ENCODE measurements around the gene SLC32A1.

Gene SLC32A1

DNA sequence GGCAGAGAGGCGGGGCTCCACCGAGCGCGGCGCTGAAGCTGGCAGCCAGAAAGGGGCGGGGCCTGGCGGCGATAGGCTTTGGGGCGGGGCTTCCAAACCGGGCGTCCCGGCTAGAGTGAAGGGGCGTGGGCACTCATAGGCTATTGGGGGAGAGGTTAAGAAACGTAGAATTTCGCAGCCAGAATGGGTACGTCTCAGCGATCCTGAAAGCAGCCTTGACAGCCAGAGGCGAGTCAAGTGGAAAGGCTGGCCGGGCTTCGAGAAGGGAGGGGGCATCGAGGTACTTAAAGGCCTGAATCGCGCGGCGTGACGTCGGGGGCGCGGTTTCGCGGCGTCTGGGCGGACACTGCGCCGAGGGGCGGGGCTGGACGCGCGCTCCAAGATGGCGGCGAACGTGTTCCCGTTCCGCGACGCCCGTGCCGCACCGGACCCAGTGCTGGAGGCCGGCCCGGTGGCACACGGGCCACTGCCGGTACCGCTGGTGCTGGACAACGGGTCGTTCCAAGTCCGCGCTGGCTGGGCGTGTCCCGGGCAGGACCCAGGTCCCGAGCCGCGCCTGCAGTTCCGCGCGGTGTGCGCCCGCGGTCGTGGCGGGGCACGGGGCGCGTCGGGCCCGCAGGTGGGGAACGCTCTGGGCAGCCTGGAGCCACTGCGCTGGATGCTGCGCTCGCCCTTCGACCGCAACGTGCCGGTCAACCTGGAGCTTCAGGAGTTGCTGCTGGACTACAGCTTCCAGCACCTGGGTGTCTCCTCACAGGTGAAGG is 24.0 kb downstream of the SLC32A1 start, which contains the start of gene ACTR5:
Gene ACTR5, plus strand, starts transcription at position 364 of the 764 bp plus-strand sequence. Its CDS starts 19 bp downstream, at position 383.
- Histone ChIP-seq H3K9me2 (replicated peaks; ENCODE audit: control insufficient read depth, low read length) (no peaks in the 10 kb centered on the region), H3K79me2 (ENCODE audit: control insufficient read depth, low read length) (peaks cover 27% of the 10 kb centered on the region), H3K36me3 (ENCODE audit: control insufficient read depth, low read length) (peaks cover 27% of the 10 kb centered on the region), H3K4me1 (ENCODE audit: control insufficient read depth, low read length) (peaks cover 20% of the 10 kb centered on the region), H3K27me3 (ENCODE audit: control insufficient read depth, low read length) (peaks cover 3% of the 10 kb centered on the region; the same call in 1 of the 2 replicates), H3F3A (ENCODE audit: control insufficient read depth, insufficient read depth) (0 out of 2 replicates have a peak, but pooled peaks cover 2% of the 10 kb centered on the region), H3K4me2 (ENCODE audit: low read length) (peak within 1 kb of the TSS; percentile 90), H3K4me3 (ENCODE audit: low read length) (peak within 1 kb of the TSS; percentile 95), H4K20me1 (ENCODE audit: control insufficient read depth, insufficient read depth, low read depth, low read length) (no peaks in the 10 kb centered on the region; the same call in 1 of the 2 replicates), H3K27ac (ENCODE audit: low read depth, low read length) (peak within 1 kb of the TSS; percentile 51), H3K9me3 (ENCODE audit: control insufficient read depth, insufficient read depth, low read length) (no peaks in the 10 kb centered on the region)
- TF ChIP-seq EZH2phosphoT487 (IDR thresholded peaks at IDR 0.05; ENCODE audit: borderline replicate concordance, low read length), result no peak
- TF ChIP-seq, protein P1, sequence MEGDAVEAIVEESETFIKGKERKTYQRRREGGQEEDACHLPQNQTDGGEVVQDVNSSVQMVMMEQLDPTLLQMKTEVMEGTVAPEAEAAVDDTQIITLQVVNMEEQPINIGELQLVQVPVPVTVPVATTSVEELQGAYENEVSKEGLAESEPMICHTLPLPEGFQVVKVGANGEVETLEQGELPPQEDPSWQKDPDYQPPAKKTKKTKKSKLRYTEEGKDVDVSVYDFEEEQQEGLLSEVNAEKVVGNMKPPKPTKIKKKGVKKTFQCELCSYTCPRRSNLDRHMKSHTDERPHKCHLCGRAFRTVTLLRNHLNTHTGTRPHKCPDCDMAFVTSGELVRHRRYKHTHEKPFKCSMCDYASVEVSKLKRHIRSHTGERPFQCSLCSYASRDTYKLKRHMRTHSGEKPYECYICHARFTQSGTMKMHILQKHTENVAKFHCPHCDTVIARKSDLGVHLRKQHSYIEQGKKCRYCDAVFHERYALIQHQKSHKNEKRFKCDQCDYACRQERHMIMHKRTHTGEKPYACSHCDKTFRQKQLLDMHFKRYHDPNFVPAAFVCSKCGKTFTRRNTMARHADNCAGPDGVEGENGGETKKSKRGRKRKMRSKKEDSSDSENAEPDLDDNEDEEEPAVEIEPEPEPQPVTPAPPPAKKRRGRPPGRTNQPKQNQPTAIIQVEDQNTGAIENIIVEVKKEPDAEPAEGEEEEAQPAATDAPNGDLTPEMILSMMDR (IDR thresholded peaks at IDR 0.05; ENCODE audit: low read depth, low read length, poor library complexity, severe bottlenecking), result no peak

GRCh38 chr20:38748861-38749149 is 24.5 kb downstream of the SLC32A1 start:
- TF ChIP-seq EZH2phosphoT487 (IDR thresholded peaks at IDR 0.05; ENCODE audit: borderline replicate concordance, low read length), result no peak
- TF ChIP-seq, protein P1 (IDR thresholded peaks at IDR 0.05; ENCODE audit: low read depth, low read length, poor library complexity, severe bottlenecking), result no peak
- H3K36me3 ChIP-seq (ENCODE audit: control insufficient read depth, low read length), result peaks cover 30% of the 10 kb centered on the region
- H3K27ac ChIP-seq (ENCODE audit: low read depth, low read length), result no peak overlapping the region
- H3K79me2 ChIP-seq (ENCODE audit: control insufficient read depth, low read length), result peaks cover 27% of the 10 kb centered on the region
- no peaks in the 10 kb centered on the region; the same call in 1 of the 2 replicates for H4K20me1 ChIP-seq (ENCODE audit: control insufficient read depth, insufficient read depth, low read depth, low read length)
- H3K4me1 ChIP-seq (ENCODE audit: control insufficient read depth, low read length), result peaks cover 20% of the 10 kb centered on the region
- 0 out of 2 replicates have a peak, but pooled peaks cover 2% of the 10 kb centered on the region for H3F3A ChIP-seq (ENCODE audit: control insufficient read depth, insufficient read depth)
- peak overlapping the region; percentile 95 for H3K4me3 ChIP-seq (ENCODE audit: low read length)
- peaks cover 3% of the 10 kb centered on the region; the same call in 1 of the 2 replicates for H3K27me3 ChIP-seq (ENCODE audit: control insufficient read depth, low read length)
- peak overlapping the region; percentile 90 for H3K4me2 ChIP-seq (ENCODE audit: low read length)
- no peaks in the 10 kb centered on the region for H3K9me2 ChIP-seq (replicated peaks; ENCODE audit: control insufficient read depth, low read length)
- H3K9me3 ChIP-seq (ENCODE audit: control insufficient read depth, insufficient read depth, low read length), result no peaks in the 10 kb centered on the region

- Histone ChIP-seq H3K4me3 (ENCODE audit: low read length) (no peak overlapping the region), H4K20me1 (ENCODE audit: control insufficient read depth, insufficient read depth, low read depth, low read length) (no peaks in the 10 kb centered on the region; the same call in 1 of the 2 replicates), H3F3A (ENCODE audit: control insufficient read depth, insufficient read depth) (0 out of 2 replicates have a peak, but pooled peaks cover 2% of the 10 kb centered on the region), H3K4me1 (ENCODE audit: control insufficient read depth, low read length) (peaks cover 20% of the 10 kb centered on the region), H3K4me2 (ENCODE audit: low read length) (no peak overlapping the region), H3K9me2 (replicated peaks; ENCODE audit: control insufficient read depth, low read length) (no peaks in the 10 kb centered on the region), H3K9me3 (ENCODE audit: control insufficient read depth, insufficient read depth, low read length) (no peaks in the 10 kb centered on the region), H3K27me3 (ENCODE audit: control insufficient read depth, low read length) (no peaks in the 10 kb centered on the region), H3K79me2 (ENCODE audit: control insufficient read depth, low read length) (peaks cover 27% of the 10 kb centered on the region), H3K36me3 (ENCODE audit: control insufficient read depth, low read length) (peaks cover 52% of the 10 kb centered on the region), H3K27ac (ENCODE audit: low read depth, low read length) (no peak overlapping the region)
- no peak for TF ChIP-seq EZH2phosphoT487 (IDR thresholded peaks at IDR 0.05; ENCODE audit: borderline replicate concordance, low read length)
- TF ChIP-seq, protein P1 (IDR thresholded peaks at IDR 0.05; ENCODE audit: low read depth, low read length, poor library complexity, severe bottlenecking), result peak; percentile 70
These were observed 27.2 kb downstream of the SLC32A1 start for GRCh38 chr20:38751360-38751976.
